ENCODE measurements around the gene SLC35F1.

Gene SLC35F1

GRCh38 chr6:118198746-118199145 lies 291.7 kb downstream of the SLC35F1 start:
- no peak for TF ChIP-seq CTCF (IDR thresholded peaks at IDR 0.05; ENCODE audit: control insufficient read depth, insufficient read depth, low read depth, low read length, missing control alignments)
- no peak for DNase-seq (ENCODE audit: low read depth)
- H3K4me3 ChIP-seq (ENCODE audit: control insufficient read depth, low read depth, low read length): no peak overlapping the region

GRCh38 chr6:118200160-118200559 lies 293.1 kb downstream of the SLC35F1 start:
- no peak overlapping the region for H3K4me3 ChIP-seq (ENCODE audit: control insufficient read depth, low read depth, low read length)
- DNase-seq (ENCODE audit: low read depth): no peak
- TF ChIP-seq CTCF (IDR thresholded peaks at IDR 0.05; ENCODE audit: control insufficient read depth, insufficient read depth, low read depth, low read length, missing control alignments): no peak

GRCh38 chr6:118202517-118202916 lies 295.5 kb downstream of the SLC35F1 start:
- no peak for DNase-seq (ENCODE audit: low read depth)
- TF ChIP-seq CTCF (IDR thresholded peaks at IDR 0.05; ENCODE audit: control insufficient read depth, insufficient read depth, low read depth, low read length, missing control alignments): no peak
- H3K4me3 ChIP-seq (ENCODE audit: control insufficient read depth, low read depth, low read length): no peak overlapping the region

- no peak for DNase-seq (ENCODE audit: low read depth)
- no peak overlapping the region for H3K4me3 ChIP-seq (ENCODE audit: control insufficient read depth, low read depth, low read length)
- no peak for TF ChIP-seq CTCF (IDR thresholded peaks at IDR 0.05; ENCODE audit: control insufficient read depth, insufficient read depth, low read depth, low read length, missing control alignments)
Observed at GRCh38 chr6:118203545-118203944, 296.5 kb downstream of the SLC35F1 start.

GRCh38 chr6:118206221-118206620 lies 299.2 kb downstream of the SLC35F1 start:
- DNase-seq (ENCODE audit: low read depth): no peak
- TF ChIP-seq CTCF (IDR thresholded peaks at IDR 0.05; ENCODE audit: control insufficient read depth, insufficient read depth, low read depth, low read length, missing control alignments): no peak
- H3K4me3 ChIP-seq (ENCODE audit: control insufficient read depth, low read depth, low read length): no peak overlapping the region

GRCh38 chr6:118207947-118208346 lies 300.9 kb downstream of the SLC35F1 start:
- DNase-seq (ENCODE audit: low read depth): no peak
- TF ChIP-seq CTCF (IDR thresholded peaks at IDR 0.05; ENCODE audit: control insufficient read depth, insufficient read depth, low read depth, low read length, missing control alignments): no peak
- H3K4me3 ChIP-seq (ENCODE audit: control insufficient read depth, low read depth, low read length): no peak overlapping the region
